Glomerular endothelial cell (primary cell): Measurements from ENCODE around the gene SERP2. TPM values are rescaled to one million over a fixed set of nuclear protein-coding genes. Genes with fewer than 3 reads are reported as not detected.
A peak's percentile ranks its signal among the peaks of the same experiment; 100 is the strongest.

ENCODE experiments used
- DNase-seq: peaks from one replicate; pipeline ENCODE4 v3.0.0-alpha.2; 2011; ENCODE audit warnings: low read depth, low spot score; ENCODE audit errors: extremely low read depth
- total RNA-seq: library from RNA; depleted of rRNA; stranded (reverse); fragments of >200 nt; gene quantifications from 2 replicates; pipeline ENCODE4 v1.2.3, GENCODE V29; 2015

Gene SERP2
- total RNA-seq, 1 donor from 2014 or later: 0.29 TPM

DNA sequence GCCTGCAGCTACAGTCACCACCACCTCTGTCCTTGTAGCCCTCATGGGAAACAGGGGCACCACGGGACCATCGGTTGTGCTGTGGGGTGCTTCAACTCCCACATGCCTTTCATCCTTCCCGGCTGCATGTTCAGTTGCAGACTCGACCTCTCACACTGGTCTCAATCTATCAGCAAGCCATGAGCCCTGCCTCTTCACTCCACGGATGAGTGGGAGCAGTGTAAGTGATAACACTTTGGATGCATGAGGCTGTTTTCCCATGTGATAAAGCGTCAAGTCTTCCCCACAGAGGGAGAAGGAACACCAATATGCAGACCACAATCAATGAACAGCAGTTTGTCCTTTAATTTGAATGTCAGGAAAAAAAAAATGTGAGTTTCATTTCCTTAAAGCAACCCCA, 12.2 kb downstream of the SERP2 start:
- DNase-seq: no peak

DNA sequence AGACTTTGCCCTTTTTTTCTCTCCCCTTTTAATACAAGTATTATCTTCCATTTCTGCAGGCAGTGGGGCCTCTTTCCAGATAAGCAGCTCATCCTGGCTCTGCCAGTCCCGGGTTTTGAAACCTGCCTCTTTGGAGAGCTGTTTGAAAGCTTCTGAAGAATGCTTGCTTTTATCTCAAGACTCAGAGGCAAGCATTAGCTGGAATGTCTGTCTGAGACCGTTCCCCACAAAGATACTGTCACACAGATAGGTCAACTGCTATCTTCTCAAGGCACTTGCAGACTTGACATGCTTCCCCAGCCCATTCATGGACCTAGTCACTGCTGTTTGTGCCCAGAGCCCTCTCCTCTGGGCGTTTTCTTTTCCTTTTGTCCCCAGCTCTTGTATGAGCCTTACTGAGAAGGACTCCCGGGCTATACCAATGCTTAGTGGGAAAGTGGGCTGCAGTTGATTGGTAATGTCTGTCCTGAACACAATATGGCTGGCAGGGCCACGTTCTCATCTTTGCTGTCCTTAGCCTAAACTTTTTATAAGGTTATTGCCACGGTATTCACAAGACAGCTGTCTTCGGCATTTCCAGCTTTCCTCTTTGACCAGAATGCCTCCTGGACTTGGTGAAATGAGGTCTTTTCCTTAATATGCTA, 13.4 kb downstream of the SERP2 start:
- no peak for DNase-seq

DNA sequence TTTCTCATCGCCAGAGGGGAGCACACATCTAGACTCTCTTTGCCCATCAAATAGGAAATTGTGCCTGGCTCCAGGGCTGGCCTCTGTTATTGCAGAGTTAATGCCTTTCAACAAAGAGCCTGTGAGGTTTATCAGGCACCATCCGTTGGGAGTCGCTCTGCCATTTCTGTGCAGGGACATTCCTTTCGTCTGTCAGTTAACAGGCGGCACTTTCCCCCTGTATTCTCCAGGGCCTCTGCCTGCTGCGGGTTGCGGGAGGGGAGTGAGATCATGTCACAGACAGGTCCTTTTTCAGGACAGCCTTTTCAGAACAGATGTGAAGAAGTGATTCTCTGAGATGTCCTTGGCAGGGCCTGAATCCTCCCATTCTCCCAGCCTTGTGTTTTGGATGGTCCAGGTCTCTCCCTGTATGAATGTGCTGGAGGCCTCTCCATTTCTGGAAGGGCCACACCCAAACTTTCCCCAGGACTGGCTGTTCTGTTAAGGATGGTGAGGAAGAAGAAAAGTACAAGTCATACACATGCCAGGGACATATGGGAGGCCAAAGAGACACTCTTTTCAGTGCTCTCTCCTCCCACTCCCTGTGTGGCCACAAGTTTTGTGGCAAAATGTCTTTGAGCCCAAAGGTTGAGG, 14.9 kb downstream of the SERP2 start:
- DNase-seq: no peak

DNA sequence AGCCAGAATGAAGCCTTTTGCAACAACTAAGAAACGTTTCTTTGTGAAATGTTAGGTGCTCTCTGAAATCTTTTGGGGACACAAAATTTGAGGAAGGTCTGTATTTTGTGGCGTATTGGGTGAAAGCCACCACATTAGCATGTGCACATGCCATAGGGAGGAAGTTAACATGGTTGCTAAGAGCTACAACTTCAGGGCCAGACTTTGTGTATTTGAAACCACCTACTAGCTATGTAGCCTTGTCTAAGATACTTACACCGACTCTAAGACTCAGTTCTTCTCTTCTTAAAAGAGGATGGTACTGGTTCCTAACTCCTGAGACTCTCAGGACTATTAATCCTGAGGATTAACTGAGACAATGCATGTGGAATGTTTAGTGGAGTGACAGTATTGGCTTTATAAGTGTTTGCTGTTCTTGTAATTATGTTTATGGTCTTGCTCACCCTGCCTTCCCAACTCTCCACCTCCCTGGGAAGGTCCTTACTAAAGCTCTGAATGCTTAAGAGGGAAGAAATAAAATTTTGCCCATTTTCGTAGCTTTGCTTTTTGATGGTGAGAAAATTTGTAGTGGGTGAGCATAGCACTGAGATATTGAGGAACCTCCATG, 15.5 kb downstream of the SERP2 start:
- DNase-seq: no peak

DNA sequence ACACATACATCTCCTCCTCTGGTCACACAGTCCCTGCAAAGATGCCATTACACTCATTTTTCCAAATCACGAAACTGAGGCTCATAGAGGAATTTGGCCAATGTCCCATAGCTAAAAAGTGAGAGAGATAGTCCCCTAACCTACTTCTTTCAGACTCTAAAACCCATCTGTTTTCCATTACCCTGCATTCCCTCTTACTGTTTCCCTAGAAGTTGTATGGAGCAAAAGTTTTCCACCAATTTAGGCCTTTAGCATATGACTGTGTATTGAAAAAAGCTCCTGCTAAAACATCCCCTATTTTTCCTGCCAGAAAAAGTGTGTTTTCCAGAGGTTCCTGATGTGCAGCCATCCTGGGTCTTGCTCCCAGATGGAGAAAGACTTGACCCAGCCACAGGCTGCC, 16.3 kb downstream of the SERP2 start:
- no peak for DNase-seq

DNA sequence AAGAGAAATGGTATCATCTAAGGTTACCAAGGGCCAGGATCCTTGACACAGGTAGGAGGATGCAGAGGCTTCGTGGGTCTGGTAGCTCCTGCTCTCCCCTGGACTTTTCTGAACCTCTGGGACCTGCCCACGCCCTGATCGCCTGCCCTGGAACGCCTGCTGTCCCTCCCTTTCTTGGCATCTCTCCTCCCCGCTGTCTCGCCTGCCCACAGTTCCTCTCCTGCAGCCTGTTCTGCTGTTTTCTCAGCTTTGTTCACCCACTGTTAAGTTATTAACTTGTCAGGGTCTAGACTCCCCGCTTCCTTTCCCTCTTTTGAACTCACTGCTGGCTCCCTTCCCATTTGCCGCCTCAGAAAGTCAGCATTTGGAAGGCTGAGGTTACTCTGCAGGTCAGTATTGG, 19.8 kb downstream of the SERP2 start:
- DNase-seq: no peak

DNA sequence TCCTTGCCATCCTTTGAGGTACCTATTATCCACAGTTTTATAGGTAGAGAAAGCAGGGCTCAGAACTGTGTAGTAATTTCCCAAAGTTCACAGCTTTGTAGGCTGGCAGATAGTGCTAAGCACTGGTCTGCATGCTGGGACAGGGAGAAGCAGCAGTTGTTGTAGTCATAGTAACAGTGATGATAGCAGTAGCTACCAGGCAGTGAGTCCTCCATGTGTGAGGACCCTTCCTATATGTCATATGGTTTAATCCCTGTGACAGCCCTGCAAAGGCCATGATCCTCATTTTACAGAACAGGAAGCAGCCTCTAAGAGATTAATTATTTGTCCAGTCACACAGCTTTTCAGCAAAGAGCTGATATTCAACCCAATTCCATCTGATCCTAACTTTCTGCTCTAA, 21.0 kb downstream of the SERP2 start:
- DNase-seq: no peak

DNA sequence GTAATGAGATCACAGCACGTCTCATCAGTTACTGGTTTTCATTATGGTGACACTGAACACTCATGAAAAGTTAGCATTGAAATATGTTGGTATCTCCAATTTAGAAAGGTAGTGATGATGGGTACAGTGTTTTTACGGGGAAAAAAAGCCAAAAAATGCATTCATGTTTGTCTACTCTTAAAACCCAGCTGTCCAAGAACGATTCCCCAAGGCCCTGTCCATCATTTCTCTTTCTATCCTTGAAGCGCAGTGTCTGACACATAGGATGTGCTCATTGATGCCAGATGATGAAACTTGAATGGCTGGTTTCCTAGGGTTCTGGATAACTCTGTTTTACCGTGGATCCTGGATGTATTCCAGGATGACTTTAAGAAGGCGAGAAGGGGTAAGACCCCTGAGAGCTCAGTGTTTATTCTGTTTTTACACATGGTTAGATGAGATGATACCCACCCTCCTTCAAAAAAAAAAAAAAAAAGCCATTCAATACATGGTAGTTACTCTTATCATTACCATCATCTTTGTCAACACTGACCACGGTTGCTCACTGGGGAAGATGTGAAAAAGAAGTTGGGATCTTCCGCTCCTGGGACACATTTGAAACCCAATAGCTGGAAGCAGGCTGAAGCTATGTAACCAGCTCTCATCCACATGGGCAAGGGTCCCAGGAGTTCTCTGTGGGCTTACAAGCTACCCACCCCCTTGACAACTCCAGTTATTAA, 22.5 kb downstream of the SERP2 start:
- DNase-seq: no peak

DNA sequence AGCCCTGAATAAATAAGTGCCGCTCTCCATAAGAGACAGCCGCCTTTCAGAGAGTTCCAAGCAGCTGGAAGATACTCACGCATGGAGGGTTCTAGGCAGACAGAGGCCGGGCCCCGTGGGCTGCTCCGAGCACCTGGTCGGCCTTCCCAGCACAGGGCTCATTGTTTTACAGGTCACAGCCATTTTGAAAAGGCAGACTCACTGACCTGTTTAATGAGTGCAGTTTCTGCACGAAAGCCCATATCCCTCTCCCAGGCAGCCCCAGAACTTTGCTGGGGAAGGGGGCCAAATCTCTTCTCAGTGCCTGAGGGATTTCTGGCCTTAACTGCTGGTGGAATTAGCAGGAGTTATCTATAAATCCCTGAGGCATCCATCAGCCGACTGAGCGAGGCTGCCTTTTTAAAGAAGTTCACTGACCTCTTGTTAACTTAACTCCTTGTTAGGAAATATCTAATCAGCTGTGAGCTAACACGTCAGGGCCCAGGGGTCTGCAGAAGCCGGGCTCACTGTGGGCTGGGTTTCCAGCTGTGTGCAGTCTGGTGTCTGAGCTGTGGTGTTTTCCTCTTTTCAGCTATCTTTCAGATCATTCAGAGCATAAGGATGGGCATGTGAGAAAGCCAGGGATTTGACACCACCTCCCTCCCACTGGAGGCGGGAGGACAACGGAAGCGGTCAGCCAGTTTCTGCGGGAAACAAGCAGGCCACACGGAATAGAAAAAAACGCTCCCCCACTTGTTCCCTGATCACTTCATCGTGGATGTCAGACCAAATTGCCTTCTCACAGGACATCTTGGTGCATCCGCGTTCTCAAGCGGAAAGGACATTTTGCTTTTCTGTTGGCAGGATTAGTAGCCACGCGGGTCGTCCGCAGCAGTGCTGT, 23.3 kb downstream of the SERP2 start:
- no peak for DNase-seq

DNA sequence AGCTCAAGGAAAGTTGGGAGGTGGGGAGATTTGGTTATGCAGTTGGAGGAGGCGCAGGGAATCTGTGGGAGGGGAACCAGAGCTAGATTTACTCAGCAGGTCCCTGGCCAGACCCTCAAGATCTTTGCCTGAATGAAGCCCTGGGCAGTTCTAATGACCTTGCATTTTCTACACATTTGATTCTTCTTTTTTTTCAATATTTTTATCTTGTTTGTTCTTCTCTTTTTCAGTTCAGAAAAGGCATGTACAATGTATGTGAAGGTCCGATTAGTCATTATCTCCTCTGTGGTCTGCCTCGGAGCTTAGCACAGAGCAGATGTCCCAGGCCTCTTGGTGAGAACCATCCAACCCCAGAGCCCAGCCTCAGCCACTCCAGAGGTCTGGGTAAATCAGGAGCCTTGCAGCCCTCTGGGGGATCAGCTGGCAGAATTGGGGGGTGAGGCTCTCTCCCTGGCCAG, 24.2 kb downstream of the SERP2 start:
- no peak for DNase-seq

DNA sequence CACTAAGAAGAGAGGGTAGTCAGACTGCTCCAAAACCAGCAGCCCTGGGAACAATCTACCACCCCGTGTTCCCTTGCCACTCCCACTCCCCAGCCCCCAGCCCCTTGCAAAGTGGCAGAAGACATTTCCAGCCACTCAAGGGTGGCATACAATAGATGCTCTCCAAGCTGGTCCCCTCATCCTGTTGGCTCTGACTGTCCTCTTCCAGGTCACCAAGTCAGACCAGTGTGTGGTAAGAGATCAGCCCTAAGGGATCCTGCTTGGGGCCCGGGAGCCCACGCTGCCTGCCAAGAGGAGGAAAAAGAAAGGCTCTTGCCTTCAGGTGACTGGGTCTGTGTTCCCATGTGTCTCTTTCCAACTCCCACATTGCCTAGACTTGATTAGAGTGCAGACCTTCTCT, 25.0 kb downstream of the SERP2 start:
- DNase-seq: no peak

DNA sequence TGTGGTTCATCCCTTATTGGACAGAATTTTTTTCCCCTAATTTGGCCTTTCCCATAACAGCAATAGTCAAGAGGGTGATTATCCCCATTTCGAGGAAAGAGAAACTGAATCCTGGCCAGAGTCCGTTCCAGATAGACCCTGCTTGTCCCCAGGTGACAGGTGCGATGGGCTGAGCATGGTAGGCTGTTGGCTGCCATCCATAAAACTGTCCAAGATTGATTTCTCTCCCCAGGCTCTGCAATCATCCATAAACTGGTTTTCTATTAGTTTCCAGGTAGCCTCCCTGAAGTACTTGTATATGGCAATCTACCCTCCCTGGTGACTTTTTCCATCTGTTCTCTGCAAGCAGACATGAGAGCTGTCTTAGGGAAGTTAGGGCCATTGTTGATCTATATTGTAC, 25.4 kb downstream of the SERP2 start:
- DNase-seq: no peak

DNA sequence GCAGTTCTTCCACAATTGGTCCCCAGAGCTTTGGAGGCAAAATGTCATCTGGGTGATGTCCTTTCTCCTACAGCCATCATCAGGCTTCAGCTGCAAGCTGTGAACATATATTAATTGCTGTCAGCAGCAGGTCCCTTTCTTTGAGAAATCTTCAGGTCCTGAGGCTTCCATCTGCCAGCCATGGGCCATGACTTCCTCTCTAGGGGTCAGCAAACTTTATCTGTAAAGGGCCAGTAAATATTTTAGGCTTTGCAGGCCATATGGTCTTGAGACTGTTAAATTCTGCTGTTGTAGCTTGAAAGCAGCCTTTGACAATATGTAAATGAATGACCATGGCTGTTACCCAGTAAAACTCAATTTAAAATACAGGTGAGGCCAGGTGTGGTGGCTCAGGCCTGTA, 27.1 kb downstream of the SERP2 start:
- DNase-seq: no peak

DNA sequence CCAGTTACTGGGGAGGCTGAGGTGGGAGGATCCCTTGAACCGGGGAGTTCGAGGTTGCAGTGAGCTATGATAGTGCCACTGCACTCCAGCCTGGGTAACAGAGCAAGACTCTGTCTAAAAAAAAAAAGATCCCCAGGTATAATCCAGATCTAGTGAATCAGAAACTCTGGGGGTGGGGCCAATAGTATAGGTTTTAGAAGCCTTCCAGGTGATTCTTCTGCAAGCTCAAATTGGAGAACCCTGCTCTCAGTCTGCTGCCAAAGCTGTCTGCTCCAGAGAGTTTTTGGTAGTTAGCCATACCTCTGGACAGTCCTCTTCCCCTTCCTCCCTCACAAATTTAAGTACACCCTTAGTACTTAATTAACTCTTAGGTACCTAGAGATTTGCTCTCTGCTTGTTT, 28.0 kb downstream of the SERP2 start:
- no peak for DNase-seq

DNA sequence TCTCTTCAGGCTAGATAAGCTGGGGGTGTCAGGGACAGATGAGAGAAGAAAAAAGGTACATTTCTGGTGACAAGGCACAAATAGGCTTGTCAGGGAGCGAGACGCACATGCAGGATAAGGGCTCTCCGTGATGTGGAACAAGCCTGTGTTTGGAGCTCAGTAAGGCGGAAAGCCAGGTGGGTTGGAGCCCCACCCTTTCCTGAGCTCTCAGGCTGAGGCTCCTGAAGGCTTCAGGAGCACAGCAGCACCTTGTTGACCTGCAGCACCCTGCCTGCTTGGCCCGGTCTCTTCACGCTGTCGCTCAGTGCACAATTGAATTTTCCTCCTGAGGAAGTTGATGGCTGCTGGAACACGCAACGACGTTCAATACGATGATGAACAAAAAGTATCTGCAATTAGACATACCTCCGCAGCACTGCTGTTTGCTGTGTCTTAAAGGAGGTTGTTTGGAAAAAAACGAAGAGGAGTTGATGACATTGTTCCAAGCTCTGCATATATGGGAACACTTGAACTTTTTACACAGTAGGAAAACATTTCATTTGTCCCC, 29.3 kb downstream of the SERP2 start:
- no peak for DNase-seq

DNA sequence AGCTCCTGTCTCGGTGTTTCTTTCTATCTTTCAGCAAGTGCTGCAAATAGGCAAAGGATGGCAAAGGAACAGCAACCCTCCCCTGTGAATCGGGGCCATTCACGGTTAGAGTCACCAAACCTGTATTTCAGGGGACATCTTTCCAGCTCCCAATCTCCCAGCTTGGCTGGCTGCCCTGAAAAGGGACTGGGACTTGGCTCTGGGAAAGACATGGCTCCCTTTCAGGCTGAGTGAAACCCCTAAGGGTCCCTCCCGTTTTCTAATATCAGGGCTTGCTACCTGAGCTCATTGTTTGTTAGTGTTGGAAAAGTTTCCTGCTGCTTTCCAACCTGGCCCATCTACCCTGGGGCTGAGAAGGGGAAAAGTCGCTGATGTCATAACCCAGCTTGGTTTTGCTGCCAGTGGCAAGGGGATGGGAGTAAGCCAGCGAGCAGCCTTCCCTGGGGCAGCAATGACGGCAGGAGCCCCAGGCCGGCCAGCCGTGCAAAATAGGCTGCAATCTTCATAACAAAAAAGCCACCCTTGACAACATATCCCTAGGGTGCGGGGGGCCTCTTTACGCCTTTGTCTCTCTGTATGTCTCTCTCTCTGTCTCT, 29.9 kb downstream of the SERP2 start:
- DNase-seq: no peak

DNA sequence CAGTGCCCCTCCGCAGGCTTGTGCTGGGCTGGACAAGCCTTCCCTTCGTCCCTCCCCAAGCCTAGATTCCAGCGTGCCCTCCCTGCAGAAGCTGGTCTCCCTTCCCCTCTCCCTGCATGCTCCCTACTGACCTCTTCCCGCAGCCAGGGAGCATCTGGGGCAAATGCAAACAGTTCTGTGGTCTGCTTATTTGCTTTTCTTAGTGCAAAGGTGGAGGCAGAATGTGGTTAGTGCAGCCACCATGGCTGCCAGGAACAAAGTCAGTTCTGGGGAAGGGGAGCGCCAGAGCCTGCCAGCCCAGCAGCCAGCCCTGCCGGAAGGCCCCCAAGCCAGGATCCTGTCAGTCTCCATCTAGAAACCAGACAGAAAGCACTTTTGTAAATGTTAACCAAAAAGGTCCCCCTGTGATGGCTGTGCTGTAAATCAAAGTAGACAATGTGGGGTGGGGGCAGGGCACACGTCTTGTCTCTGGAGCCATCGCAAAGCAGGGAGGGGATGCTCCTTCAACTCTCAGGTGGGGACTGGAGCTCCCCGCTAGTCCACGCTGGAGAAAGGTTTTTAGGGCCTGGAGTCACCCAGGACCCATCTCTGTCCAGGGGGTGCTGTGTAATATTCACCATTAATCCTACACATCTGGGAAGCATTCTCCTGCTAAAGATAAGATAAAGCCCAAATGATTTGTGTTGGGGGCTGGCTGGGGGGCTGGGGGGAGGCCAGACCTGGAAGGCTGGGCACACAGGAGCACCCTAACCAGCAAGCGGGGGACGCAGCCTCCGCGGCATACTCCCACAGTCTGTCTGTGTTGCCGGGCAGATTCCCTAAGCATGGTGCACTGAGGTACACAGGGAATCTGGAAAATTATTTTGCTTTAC, 30.9 kb downstream of the SERP2 start:
- no peak for DNase-seq

DNA sequence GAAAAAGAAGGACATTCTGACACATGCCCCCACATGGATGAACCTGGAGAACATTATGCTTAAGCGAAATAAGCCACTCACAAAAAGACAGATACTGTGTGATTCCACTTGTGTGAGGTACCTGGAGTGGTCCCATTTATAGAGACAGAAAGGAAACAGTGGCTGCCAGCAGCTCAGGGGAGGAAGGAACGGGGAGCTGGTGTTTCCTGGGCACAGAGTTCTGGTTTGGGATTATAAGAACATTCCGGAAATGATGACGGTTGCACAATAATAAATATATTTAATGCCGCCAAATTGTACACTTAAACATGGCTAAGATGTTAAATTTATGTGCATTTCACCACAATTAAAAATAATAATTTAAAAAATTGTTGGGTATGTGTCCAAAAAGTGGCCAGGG, 33.0 kb downstream of the SERP2 start:
- DNase-seq: peak; percentile 72

DNA sequence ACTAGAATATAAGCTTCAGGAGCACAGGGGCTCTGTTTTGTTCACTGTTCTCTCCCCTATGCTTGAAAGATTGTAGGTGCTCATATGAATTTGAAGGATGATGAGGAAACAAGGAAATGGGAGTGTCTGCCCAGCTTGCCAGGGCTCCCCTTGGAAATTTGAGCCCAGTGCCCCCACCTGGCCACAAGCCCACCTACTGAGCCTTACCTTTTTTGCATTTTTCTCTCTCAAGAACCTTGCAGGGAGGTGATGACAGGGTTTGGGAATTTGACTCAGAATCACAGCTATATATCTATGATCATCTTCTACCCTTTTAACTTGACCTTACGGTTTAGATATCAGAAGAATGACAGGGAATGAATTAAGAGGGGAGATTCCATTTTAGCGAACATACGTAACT, 33.8 kb downstream of the SERP2 start:
- DNase-seq: no peak
